ENCODE data around the gene EEFSEC. TPM values are rescaled to one million over a fixed set of nuclear protein-coding genes. Genes with fewer than 3 reads are reported as not detected.

EEFSEC gene
- polyA plus RNA-seq, 1 experiment: 16.3 TPM

DNA sequence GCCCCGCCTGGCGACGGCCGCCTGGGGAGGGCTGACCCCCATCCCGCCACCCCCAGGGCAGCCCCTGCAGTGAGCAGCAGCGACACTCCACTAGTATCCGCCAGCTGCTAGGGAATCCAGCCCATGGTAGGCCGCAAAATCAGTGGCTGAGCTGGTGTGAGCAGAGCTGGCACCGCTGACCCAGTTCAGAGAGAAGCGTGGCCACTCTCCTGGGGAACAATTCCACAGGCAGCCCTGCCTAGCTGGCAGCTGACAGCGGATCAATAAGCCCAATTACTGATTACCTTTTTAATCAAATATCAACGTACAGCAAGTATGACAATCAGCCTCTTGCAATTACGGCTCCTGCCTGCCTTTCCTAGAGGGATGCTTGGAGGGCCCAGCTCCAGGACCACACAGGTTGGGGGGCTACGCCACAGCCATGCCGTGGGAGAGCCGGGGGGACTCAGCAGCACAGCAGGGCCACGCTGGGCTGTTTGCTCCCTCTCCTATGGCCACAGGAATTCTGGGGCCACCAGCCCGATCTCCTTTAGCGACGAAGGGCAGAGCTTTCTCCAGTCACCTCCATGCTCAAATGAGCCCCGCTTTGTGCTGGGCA lies 299.5 kb downstream of the EEFSEC start:
- ChIA-PET CTCF (interaction anchor here (0.6 to 1.5 kb wide), 2 partner anchors 14 to 200 kb away, joined by 3 read pairs; no protein-coding TSS in a partner anchor), POLR2A (no interaction called here)
- Histone ChIP-seq H3K4me3 (ENCODE audit: low read depth, low read length) (no peak overlapping the region), H3K27me3 (ENCODE audit: control insufficient read depth, insufficient read depth, low read length) (peaks cover 21% of the 10 kb centered on the region), H3K36me3 (ENCODE audit: control insufficient read depth, insufficient read depth, low read length) (no peaks in the 10 kb centered on the region)
- DNase-seq (ENCODE audit: low read depth): no peak
- TF ChIP-seq, protein P1, sequence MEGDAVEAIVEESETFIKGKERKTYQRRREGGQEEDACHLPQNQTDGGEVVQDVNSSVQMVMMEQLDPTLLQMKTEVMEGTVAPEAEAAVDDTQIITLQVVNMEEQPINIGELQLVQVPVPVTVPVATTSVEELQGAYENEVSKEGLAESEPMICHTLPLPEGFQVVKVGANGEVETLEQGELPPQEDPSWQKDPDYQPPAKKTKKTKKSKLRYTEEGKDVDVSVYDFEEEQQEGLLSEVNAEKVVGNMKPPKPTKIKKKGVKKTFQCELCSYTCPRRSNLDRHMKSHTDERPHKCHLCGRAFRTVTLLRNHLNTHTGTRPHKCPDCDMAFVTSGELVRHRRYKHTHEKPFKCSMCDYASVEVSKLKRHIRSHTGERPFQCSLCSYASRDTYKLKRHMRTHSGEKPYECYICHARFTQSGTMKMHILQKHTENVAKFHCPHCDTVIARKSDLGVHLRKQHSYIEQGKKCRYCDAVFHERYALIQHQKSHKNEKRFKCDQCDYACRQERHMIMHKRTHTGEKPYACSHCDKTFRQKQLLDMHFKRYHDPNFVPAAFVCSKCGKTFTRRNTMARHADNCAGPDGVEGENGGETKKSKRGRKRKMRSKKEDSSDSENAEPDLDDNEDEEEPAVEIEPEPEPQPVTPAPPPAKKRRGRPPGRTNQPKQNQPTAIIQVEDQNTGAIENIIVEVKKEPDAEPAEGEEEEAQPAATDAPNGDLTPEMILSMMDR (IDR thresholded peaks at IDR 0.05; ENCODE audit: insufficient read depth, low read depth, low read length): no peak

DNA sequence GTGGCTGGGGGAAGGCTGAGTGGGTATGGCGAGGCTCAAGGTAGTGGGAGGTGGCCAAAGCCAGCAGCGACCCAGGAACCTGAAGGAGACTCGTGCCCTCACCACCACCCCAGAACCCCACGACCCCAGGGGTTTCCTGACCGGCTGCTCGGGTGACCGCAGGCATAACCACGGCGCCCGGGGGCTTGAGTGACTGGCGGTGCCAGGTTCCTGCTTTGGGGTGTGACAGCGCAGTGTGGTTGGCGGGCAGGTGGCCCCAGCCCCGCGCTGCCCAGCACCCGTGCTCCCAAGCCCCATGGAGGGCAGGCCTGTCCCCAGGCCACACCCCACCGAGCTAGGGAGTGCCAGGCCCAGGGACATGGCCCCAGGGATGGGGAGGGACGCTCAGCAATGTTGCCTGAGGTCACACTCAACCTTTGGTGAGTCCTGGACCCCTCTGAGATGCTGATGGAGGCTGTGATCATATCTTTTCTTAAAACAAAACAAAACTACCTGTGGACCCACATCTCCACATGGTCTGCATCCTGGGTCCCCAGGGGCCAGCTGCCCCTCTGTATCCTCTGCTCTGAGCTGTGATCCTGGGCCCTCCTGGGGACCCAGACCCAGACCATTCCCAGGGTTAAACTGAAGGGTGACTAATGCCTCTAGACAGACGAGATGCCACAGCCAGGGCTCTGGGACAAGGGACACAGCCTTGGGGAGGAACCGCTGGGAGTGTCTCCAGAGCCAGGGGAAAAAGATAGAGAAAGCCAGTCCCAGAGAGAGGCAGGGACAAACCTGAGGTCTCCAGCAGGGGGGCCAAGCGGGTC lies 300.4 kb downstream of the EEFSEC start:
- DNase-seq (ENCODE audit: low read depth): no peak
- H3K27me3 ChIP-seq (ENCODE audit: control insufficient read depth, insufficient read depth, low read length): peaks cover 23% of the 10 kb centered on the region
- ChIA-PET POLR2A (no interaction called here), CTCF (interaction anchor here (1.5 kb wide), 1 partner anchor 15 kb away, joined by 3 read pairs; no protein-coding TSS in a partner anchor)
- H3K36me3 ChIP-seq (ENCODE audit: control insufficient read depth, insufficient read depth, low read length): no peaks in the 10 kb centered on the region
- H3K4me3 ChIP-seq (ENCODE audit: low read depth, low read length): no peak overlapping the region
- TF ChIP-seq, protein P1 (IDR thresholded peaks at IDR 0.05; ENCODE audit: insufficient read depth, low read depth, low read length): no peak

DNA sequence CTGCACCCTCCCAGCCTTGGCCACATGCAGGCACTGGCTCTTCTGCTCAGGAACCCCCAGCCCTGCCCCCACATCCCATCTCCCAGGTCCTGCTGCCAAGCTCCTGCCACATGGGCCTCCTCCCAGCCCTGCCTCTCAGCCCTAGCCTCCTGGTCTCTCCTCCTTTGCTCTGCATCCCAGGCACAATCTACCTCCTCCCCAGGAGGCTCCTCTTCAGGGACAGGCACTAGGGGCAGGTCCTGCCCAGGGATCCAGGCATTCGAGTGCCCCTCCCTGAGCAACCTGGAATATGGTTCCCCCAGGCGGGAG lies 301.0 kb downstream of the EEFSEC start:
- H3K27me3 ChIP-seq (ENCODE audit: control insufficient read depth, insufficient read depth, low read length): peaks cover 23% of the 10 kb centered on the region
- ChIA-PET CTCF (interaction anchor here (1.5 kb wide), 1 partner anchor 15 kb away, joined by 3 read pairs; no protein-coding TSS in a partner anchor), POLR2A (no interaction called here)
- no peaks in the 10 kb centered on the region for H3K36me3 ChIP-seq (ENCODE audit: control insufficient read depth, insufficient read depth, low read length)
- no peak overlapping the region for H3K4me3 ChIP-seq (ENCODE audit: low read depth, low read length)
- no peak for DNase-seq (ENCODE audit: low read depth)
- TF ChIP-seq, protein P1 (IDR thresholded peaks at IDR 0.05; ENCODE audit: insufficient read depth, low read depth, low read length): no peak

DNA sequence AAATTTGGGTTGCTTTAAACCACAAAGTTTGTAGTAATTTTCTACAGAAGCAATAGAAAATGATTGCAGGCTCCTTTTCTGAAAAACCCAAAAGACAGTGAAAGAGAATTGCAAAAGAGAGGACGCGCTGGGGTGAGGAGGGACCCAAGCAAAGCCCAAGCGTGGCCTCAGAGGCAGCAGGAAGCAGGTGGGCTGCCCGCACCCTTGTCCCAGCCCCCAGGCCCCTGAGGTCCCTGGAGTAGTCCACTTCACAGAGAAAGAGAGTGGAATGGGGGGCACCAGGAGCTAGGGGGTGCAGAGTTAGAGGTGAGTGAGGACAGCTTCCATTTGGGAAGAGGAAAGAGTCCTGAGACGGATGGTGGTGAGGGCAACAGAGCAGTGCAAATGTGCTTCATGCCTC lies 301.8 kb downstream of the EEFSEC start:
- POLR2A ChIA-PET: no interaction called here
- peaks cover 23% of the 10 kb centered on the region for H3K27me3 ChIP-seq (ENCODE audit: control insufficient read depth, insufficient read depth, low read length)
- no peak overlapping the region for H3K4me3 ChIP-seq (ENCODE audit: low read depth, low read length)
- DNase-seq (ENCODE audit: low read depth): no peak
- no peaks in the 10 kb centered on the region for H3K36me3 ChIP-seq (ENCODE audit: control insufficient read depth, insufficient read depth, low read length)
- CTCF ChIA-PET: interaction anchor here (1.2 to 1.4 kb wide), 2 partner anchors 27 to 30 kb away, joined by 3 to 4 read pairs; no protein-coding TSS in a partner anchor
- TF ChIP-seq, protein P1 (IDR thresholded peaks at IDR 0.05; ENCODE audit: insufficient read depth, low read depth, low read length): no peak

All from BJ (cell line).